Measurements from ENCODE around the gene TLE6.
"Not testable (repeated sequence)": the region's sequence is repeated elsewhere in the genome, so short reads cannot be mapped to it uniquely, and the experiment has no call there.

The TLE6 gene

GRCh38 chr19:2987797-2988196 is 10.4 kb downstream of the TLE6 start:
- Histone ChIP-seq H3K9me3 (no peaks in the 10 kb centered on the region), H3K27me3 (peaks cover 51% of the 10 kb centered on the region), H3K4me1 (ENCODE audit: control insufficient read depth in 1 of 2, insufficient read depth in 1 of 2, low read depth in 1 of 2, low read length in 1 of 2) (no peaks in the 10 kb centered on the region), H3K4me3 (ENCODE audit: low read depth in 1 of 2, low read length in 1 of 2) (no peak overlapping the region), H3K36me3 (no peaks in the 10 kb centered on the region), H3K27ac (no peak overlapping the region)
- no peak for TF ChIP-seq CTCF (IDR thresholded peaks at IDR 0.05)

- no peaks in the 10 kb centered on the region for H3K4me1 ChIP-seq (ENCODE audit: control insufficient read depth in 1 of 2, insufficient read depth in 1 of 2, low read depth in 1 of 2, low read length in 1 of 2)
- no peak for TF ChIP-seq CTCF (IDR thresholded peaks at IDR 0.05)
- H3K9me3 ChIP-seq = no peaks in the 10 kb centered on the region
- H3K27ac ChIP-seq = no peak overlapping the region
- H3K27me3 ChIP-seq = peaks cover 49% of the 10 kb centered on the region
- H3K4me3 ChIP-seq (ENCODE audit: low read depth in 1 of 2, low read length in 1 of 2) = no peak overlapping the region
- no peaks in the 10 kb centered on the region for H3K36me3 ChIP-seq
These were observed 11.2 kb downstream of the TLE6 start for GRCh38 chr19:2988568-2988967.

GRCh38 chr19:2989236-2989946 is 12.0 kb downstream of the TLE6 start:
- Histone ChIP-seq H3K4me3 (ENCODE audit: low read depth in 1 of 2, low read length in 1 of 2) (no peak overlapping the region), H3K27me3 (peaks cover 41% of the 10 kb centered on the region), H3K36me3 (no peaks in the 10 kb centered on the region), H3K27ac (no peak overlapping the region), H3K9me3 (no peaks in the 10 kb centered on the region), H3K4me1 (ENCODE audit: control insufficient read depth in 1 of 2, insufficient read depth in 1 of 2, low read depth in 1 of 2, low read length in 1 of 2) (no peaks in the 10 kb centered on the region)
- TF ChIP-seq CTCF (IDR thresholded peaks at IDR 0.05) = no peak

- H3K36me3 ChIP-seq; H3K4me1 ChIP-seq (ENCODE audit: control insufficient read depth in 1 of 2, insufficient read depth in 1 of 2, low read depth in 1 of 2, low read length in 1 of 2); H3K9me3 ChIP-seq; H3K4me3 ChIP-seq (ENCODE audit: low read depth in 1 of 2, low read length in 1 of 2); H3K27ac ChIP-seq: not testable (repeated sequence)
- H3K27me3 ChIP-seq = peaks cover 18% of the 10 kb centered on the region
These were observed 15.0 kb downstream of the TLE6 start for GRCh38 chr19:2992333-2992732.

GRCh38 chr19:2992958-2993357 is 15.6 kb downstream of the TLE6 start:
- Histone ChIP-seq H3K27ac (no peak overlapping the region), H3K4me1 (ENCODE audit: control insufficient read depth in 1 of 2, insufficient read depth in 1 of 2, low read depth in 1 of 2, low read length in 1 of 2) (no peaks in the 10 kb centered on the region), H3K4me3 (ENCODE audit: low read depth in 1 of 2, low read length in 1 of 2) (no peak overlapping the region), H3K27me3 (peaks cover 12% of the 10 kb centered on the region), H3K9me3 (no peaks in the 10 kb centered on the region), H3K36me3 (no peaks in the 10 kb centered on the region)
- no peak for TF ChIP-seq CTCF (IDR thresholded peaks at IDR 0.05)

- no peaks in the 10 kb centered on the region for H3K4me1 ChIP-seq (ENCODE audit: control insufficient read depth in 1 of 2, insufficient read depth in 1 of 2, low read depth in 1 of 2, low read length in 1 of 2)
- no peak for TF ChIP-seq CTCF (IDR thresholded peaks at IDR 0.05)
- H3K36me3 ChIP-seq = no peaks in the 10 kb centered on the region
- no peaks in the 10 kb centered on the region for H3K9me3 ChIP-seq
- peaks cover 9% of the 10 kb centered on the region for H3K27me3 ChIP-seq
- H3K4me3 ChIP-seq (ENCODE audit: low read depth in 1 of 2, low read length in 1 of 2) = no peak overlapping the region
- no peak overlapping the region for H3K27ac ChIP-seq
These were observed 16.2 kb downstream of the TLE6 start for GRCh38 chr19:2993579-2993978.

Data from neutrophil (primary cell).